Epithelial cell of esophagus (primary cell): ENCODE measurements around the gene HNRNPM.

ENCODE experiments used
- DNase-seq: peaks from one replicate; pipeline ENCODE4 v3.0.0; 2010; ENCODE audit warnings: low read depth
- H3K4me3 ChIP-seq: 2 replicates; pipeline ENCODE4 v1.5.1; 2011; ENCODE audit warnings: mild to moderate bottlenecking, low read length, control low read depth
- CTCF ChIP-seq: IDR thresholded peaks from 2 replicates; pipeline ENCODE4 v1.5.1; 2011; ENCODE audit warnings: low read depth, mild to moderate bottlenecking, low read length, control low read depth, inconsistent platforms; ENCODE audit not compliant: insufficient read depth; ENCODE audit errors: missing control alignments

HNRNPM gene

GRCh38 chr19:8486661-8487136 is 41.9 kb downstream of the HNRNPM start:
- no peak for TF ChIP-seq CTCF
- no peak overlapping the region for H3K4me3 ChIP-seq
- no peak for DNase-seq

- no peak overlapping the region for H3K4me3 ChIP-seq
- DNase-seq, result no peak
- no peak for TF ChIP-seq CTCF
These were observed 42.5 kb downstream of the HNRNPM start for GRCh38 chr19:8487137-8487851.

GRCh38 chr19:8488365-8488764 is 43.6 kb downstream of the HNRNPM start:
- no peak overlapping the region for H3K4me3 ChIP-seq
- no peak for TF ChIP-seq CTCF
- no peak for DNase-seq

GRCh38 chr19:8489561-8490394 is 45.0 kb downstream of the HNRNPM start:
- H3K4me3 ChIP-seq, result peak overlapping the region; percentile 13
- DNase-seq, result peak; percentile 90
- TF ChIP-seq CTCF, result no peak

GRCh38 chr19:8490395-8490760 is 45.6 kb downstream of the HNRNPM start:
- DNase-seq, result no peak
- no peak for TF ChIP-seq CTCF
- no peak overlapping the region for H3K4me3 ChIP-seq

GRCh38 chr19:8490873-8491272 is 46.1 kb downstream of the HNRNPM start:
- no peak for DNase-seq
- no peak overlapping the region for H3K4me3 ChIP-seq
- TF ChIP-seq CTCF, result no peak
